NCI-H524 (cell line): ENCODE measurements around the gene KCNH1.
"Not testable (repeated sequence)": the region's sequence is repeated elsewhere in the genome, so short reads cannot be mapped to it uniquely, and the experiment has no call there.

Experiments
- DNase-seq, 2 experiments: peaks; one replicate each; lab custom pipeline; 2025; lab: John Stamatoyannopoulos, UW

The KCNH1 gene

DNA sequence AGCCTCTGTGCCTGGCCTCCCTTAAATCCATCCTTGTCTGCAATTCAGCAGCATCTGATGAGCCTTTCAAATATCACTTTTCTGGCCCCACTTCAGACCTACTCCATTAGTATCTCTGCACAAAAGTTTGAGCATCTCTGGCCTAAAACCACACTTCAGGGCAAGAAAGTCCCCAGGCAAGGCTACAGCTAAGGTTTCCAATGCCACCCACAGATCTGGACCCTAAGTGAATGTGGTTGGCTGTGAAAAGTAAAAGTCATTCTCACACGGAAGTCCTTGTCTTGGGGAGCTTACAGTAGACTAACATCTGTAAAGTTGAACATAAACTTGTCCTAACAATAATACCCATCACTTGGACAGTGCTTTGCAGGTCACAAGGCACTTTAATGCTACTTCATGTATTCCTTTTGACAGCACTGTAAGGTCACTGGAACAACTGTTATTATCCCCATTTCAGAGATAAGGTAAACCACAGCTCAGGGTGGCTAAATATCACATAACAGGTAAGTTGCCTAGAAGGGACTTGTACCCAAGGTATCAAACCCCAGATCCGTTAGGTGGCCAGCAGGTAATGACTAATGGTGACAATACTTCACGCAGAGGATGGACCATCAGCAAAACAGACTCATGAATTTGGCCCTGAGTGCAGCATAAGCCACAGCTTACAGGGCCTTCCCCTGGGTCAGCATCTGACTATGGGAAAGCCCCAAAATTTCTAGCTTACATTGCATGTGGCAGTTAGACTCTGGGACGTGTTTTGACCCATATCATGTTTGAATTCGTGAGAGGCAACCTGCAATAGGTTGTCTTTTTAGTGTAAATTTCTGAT lies 449.3 kb downstream of the KCNH1 start:
- DNase-seq: no peak

GRCh38 chr1:210683403-210684047 lies 450.4 kb downstream of the KCNH1 start:
- no peak for DNase-seq

GRCh38 chr1:210681158-210681557 lies 452.8 kb downstream of the KCNH1 start:
- DNase-seq: no peak

GRCh38 chr1:210678306-210678705 lies 455.6 kb downstream of the KCNH1 start:
- DNase-seq: no peak

GRCh38 chr1:210677533-210677932 lies 456.4 kb downstream of the KCNH1 start:
- no peak for DNase-seq

DNA sequence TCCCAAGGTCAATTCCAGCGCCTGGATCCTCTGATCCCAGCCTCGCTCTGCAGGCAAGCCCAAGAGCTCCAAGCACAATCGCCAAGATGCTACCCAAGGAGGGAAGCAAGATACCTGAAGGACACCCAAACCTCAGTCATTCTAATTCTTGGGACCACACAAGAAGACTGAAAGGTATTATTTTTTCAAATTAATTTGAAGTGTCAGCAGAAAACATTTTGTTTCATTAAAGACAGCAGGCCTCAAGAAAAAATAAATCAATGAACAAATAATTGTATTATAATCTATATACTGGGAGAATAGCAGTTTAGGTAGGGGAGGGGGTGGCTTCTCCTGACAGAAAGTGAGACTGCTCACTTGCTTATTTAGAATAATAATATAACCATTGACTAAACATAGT lies 457.4 kb downstream of the KCNH1 start:
- DNase-seq: no peak

- DNase-seq: no peak
Observed at GRCh38 chr1:210674151-210674550, 459.8 kb downstream of the KCNH1 start.

GRCh38 chr1:210669951-210670350 lies 464.0 kb downstream of the KCNH1 start:
- peak in 1 of 2 experiments; percentile 27 for DNase-seq

GRCh38 chr1:210663730-210664573 lies 470.0 kb downstream of the KCNH1 start:
- no peak for DNase-seq

DNA sequence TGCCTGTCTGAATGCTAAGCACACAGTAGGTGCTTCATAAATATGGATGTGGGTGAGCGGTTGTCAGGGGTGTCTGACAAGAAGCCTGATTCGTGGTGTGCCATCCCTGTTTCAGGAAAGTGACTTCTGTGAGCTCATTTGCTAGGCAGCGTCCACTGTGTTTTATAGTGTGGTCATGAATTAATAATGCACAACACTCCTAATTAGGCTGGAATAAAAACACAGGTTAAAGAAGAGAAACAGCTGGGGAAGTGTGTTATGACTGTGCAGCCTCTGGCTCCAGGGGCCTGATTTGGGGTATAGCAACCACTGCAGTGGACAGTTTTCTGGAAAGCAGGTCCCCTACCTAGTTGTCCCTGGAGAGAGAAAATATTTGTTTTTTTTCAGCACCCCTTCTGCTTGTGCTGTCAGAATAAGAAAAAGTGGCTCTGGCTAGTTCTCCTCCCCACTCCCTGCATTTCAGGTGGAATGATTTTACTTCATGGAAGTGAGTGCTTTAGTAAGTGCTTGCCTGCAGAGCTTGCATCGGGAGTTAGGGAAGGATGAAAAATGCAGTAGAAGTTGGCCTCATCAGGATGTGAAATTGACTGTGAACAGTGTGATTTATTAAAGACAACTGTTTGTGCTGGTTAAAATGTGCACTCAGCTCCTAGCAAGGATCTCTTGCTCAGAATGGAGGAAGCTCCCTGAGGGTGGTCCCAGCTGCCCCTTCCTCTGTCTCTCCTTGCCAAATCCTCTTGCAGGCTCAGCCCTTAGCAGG lies 471.5 kb downstream of the KCNH1 start:
- no peak for DNase-seq

DNA sequence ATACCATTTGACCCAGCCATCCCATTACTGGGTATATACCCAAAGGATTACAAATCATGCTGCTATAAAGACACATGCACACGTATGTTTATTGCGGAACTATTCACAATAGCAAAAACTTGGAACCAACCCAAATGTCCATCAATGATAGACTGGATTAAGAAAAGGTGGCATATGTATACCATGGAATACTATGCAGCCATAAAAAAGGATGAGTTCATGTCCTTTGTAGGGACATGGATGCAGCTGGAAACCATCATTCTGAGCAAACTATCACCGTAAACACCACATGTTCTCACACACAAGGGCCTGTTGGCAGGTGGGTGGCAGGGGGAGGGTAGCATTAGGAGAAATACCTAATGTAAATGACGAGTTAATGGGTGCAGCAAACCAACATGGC lies 472.4 kb downstream of the KCNH1 start:
- not testable (repeated sequence) for DNase-seq

GRCh38 chr1:210657806-210658205 lies 476.1 kb downstream of the KCNH1 start:
- DNase-seq: no peak

- no peak for DNase-seq
Observed at GRCh38 chr1:210655511-210655910, 478.4 kb downstream of the KCNH1 start.

GRCh38 chr1:210654176-210654981 lies 479.6 kb downstream of the KCNH1 start:
- DNase-seq: no peak

DNA sequence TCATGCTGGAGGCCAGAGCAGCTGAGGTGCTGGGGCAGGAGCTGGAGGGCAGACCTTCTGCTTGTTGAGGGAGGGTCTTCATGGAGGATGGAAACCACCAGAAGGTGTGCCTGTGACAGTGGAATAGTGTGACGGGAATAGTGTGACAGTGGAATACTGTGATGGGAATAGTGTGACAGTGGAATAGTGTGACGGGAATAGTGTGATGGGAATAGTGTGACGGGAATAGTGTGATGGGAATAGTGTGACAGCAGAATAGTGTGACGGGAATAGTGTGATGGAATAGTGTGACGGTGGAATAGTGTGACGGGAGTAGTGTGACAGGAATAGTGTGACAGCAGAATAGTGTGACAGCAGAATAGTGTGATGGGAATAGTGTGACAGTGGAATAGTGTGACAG lies 480.2 kb downstream of the KCNH1 start:
- no peak for DNase-seq

GRCh38 chr1:210652329-210652954 lies 481.5 kb downstream of the KCNH1 start:
- no peak for DNase-seq

DNA sequence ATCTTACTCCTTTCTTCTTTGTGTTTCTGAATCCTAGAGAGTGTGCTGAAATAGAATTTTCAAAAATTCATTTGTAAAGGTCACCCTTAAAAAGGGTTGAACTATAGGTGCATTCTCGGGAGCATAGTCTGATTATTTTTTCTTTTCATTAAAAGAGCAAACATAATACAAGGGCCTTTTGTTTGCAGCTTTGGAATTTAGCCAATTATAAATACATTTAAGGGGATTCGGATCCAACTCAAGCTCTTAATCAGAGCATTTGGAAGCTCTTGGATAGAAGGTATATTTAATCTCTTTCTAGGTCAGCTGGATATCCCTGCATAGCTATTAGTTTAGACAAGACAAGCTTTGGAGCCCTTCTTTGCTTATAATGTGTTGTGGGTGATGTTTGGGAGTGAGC lies 483.5 kb downstream of the KCNH1 start:
- DNase-seq: no peak

- no peak for DNase-seq
Observed at GRCh38 chr1:210648588-210649269, 485.2 kb downstream of the KCNH1 start.

GRCh38 chr1:210647406-210648333 lies 486.3 kb downstream of the KCNH1 start:
- peak; percentile 50 to 78 for DNase-seq
